Nephron (organoid): Measurements from ENCODE around the gene MYO1F.

Experiments used
- H3K27ac Mint-ChIP-seq, 3 experiments: 2 replicates each; pipeline ENCODE4 v1.8.0; 2020; ENCODE audit warnings: mixed read lengths in 3 of 3, mild to moderate bottlenecking in 2 of 3, moderate library complexity in 1 of 3
- H3K27me3 Mint-ChIP-seq: 2 replicates; pipeline ENCODE4 v1.8.0; 2021; ENCODE audit warnings: low read depth, mild to moderate bottlenecking, moderate library complexity, mixed read lengths
- H3K36me3 Mint-ChIP-seq: 2 replicates; pipeline ENCODE4 v1.8.0; 2020; ENCODE audit warnings: low read depth, mixed read lengths
- H3K4me1 Mint-ChIP-seq: 2 replicates; pipeline ENCODE4 v1.8.0; 2020; ENCODE audit warnings: mixed read lengths
- H3K4me3 Mint-ChIP-seq, 3 experiments: 2 replicates each; pipeline ENCODE4 v1.8.0; 2020; ENCODE audit warnings: mild to moderate bottlenecking in 3 of 3, mixed read lengths in 3 of 3, moderate library complexity in 2 of 3
- H3K9me3 Mint-ChIP-seq: 2 replicates; pipeline ENCODE4 v1.8.0; 2020; ENCODE audit warnings: mixed read lengths
- TF ChIP-seq, protein P1 (sequence below), 3 experiments: fragments of 200-600 bp; sonication (generic); IDR thresholded peaks; one replicate each; pipeline ENCODE4 v1.5.0; 2021; ENCODE audit warnings: antibody characterized with exemption in 3 of 3; ENCODE audit not compliant: unreplicated experiment in 3 of 3

Gene MYO1F

DNA sequence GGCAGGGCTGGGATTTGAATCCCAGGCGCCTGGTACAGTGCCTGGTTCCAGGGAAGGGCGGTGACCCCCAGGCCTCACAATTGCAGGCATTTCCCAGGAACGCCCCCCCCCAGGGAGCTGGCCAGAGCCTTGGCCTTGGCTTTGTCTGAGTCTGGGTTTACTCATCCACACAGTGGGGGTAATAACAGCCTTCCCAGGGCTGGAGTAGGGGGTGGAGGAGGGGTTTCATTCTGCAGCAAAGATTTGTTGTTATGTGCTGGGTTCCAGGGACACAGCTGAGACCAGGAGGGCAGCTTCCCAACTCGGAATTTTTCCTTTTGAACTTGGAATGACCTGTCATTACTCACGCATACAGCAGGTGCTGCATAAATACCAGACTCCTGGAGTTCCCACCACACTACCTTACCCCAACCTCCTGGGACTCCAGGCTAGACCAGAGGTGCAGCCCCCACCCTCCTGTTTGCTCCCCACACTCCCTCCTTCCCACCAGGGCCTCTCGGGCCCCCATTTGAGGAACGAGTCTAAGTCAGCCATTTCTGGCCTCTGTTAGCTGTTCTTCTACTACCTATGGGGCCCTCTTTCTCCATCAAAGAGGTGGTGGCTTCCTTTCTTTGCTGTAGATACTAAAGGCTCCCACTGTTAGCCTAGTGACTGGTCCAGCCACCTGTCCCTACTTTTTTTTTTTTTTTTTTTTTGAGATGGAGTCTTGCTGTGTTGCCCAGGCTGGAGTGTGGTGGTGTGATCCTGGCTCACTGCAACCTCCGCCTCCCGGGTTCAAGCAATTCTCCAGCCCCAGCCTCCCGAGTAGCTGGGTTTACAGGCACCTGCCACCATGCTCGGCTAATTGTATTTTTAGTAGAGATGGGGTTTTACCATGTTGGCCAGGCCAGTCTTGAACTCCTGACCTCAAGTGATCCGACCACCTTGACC is 34.9 kb upstream of the MYO1F start:
- Mint-ChIP-seq H3K4me1 (peaks cover 38% of the 10 kb centered on the region), H3K4me3 (peak overlapping the region; percentile 82 to 93 (median 92)), H3K27me3 (peaks cover 8% of the 10 kb centered on the region), H3K36me3 (peaks cover 13% of the 10 kb centered on the region), H3K9me3 (no peaks in the 10 kb centered on the region), H3K27ac (peak overlapping the region; percentile 91 to 99 (median 94))
- TF ChIP-seq, protein P1, sequence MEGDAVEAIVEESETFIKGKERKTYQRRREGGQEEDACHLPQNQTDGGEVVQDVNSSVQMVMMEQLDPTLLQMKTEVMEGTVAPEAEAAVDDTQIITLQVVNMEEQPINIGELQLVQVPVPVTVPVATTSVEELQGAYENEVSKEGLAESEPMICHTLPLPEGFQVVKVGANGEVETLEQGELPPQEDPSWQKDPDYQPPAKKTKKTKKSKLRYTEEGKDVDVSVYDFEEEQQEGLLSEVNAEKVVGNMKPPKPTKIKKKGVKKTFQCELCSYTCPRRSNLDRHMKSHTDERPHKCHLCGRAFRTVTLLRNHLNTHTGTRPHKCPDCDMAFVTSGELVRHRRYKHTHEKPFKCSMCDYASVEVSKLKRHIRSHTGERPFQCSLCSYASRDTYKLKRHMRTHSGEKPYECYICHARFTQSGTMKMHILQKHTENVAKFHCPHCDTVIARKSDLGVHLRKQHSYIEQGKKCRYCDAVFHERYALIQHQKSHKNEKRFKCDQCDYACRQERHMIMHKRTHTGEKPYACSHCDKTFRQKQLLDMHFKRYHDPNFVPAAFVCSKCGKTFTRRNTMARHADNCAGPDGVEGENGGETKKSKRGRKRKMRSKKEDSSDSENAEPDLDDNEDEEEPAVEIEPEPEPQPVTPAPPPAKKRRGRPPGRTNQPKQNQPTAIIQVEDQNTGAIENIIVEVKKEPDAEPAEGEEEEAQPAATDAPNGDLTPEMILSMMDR (IDR thresholded peaks at IDR 0.05; ENCODE audit: unreplicated experiment in 3 of 3): no peak

GRCh38 chr19:8611391-8611876 is 34.2 kb upstream of the MYO1F start:
- peaks cover 20% of the 10 kb centered on the region for H3K36me3 Mint-ChIP-seq
- H3K27ac Mint-ChIP-seq: peak overlapping the region; percentile 33 to 99 (median 94)
- H3K9me3 Mint-ChIP-seq: peaks cover 3% of the 10 kb centered on the region
- peaks cover 45% of the 10 kb centered on the region for H3K4me1 Mint-ChIP-seq
- H3K27me3 Mint-ChIP-seq: peaks cover 8% of the 10 kb centered on the region
- TF ChIP-seq, protein P1 (IDR thresholded peaks at IDR 0.05; ENCODE audit: unreplicated experiment in 3 of 3): no peak
- peak overlapping the region; percentile 82 to 93 (median 92) for H3K4me3 Mint-ChIP-seq

- Mint-ChIP-seq H3K9me3 (peaks cover 4% of the 10 kb centered on the region), H3K27ac (no peak overlapping the region), H3K4me1 (peaks cover 45% of the 10 kb centered on the region), H3K27me3 (peaks cover 3% of the 10 kb centered on the region), H3K4me3 (peak overlapping the region in 2 of 3 experiments; percentile 53 to 63), H3K36me3 (peaks cover 25% of the 10 kb centered on the region)
- TF ChIP-seq, protein P1 (IDR thresholded peaks at IDR 0.05; ENCODE audit: unreplicated experiment in 3 of 3): no peak
Observed at GRCh38 chr19:8610936-8611300, 33.7 kb upstream of the MYO1F start.

- Mint-ChIP-seq H3K27me3 (no peaks in the 10 kb centered on the region), H3K36me3 (peaks cover 32% of the 10 kb centered on the region), H3K27ac (peak within 1 kb of the TSS; percentile 98 to 99 (median 99)), H3K9me3 (peaks cover 4% of the 10 kb centered on the region), H3K4me3 (peak within 1 kb of the TSS; percentile 95 to 99 (median 99)), H3K4me1 (peaks cover 45% of the 10 kb centered on the region)
- TF ChIP-seq, protein P1 (IDR thresholded peaks at IDR 0.05; ENCODE audit: unreplicated experiment in 3 of 3): no peak
Observed at GRCh38 chr19:8610041-8610935, 33.0 kb upstream of the MYO1F start, which contains the start of gene ADAMTS10. ADAMTS10 (minus strand) TSS chr19:8610715; CDS start chr19:8605710, 5,005 bp downstream.

GRCh38 chr19:8609279-8610040 is 32.2 kb upstream of the MYO1F start:
- H3K36me3 Mint-ChIP-seq: peaks cover 40% of the 10 kb centered on the region
- H3K27me3 Mint-ChIP-seq: no peaks in the 10 kb centered on the region
- TF ChIP-seq, protein P1 (IDR thresholded peaks at IDR 0.05; ENCODE audit: unreplicated experiment in 3 of 3): peak; percentile 22 to 35 (median 26)
- H3K4me3 Mint-ChIP-seq: peak overlapping the region; percentile 95 to 99 (median 99)
- H3K9me3 Mint-ChIP-seq: peaks cover 7% of the 10 kb centered on the region
- H3K4me1 Mint-ChIP-seq: peaks cover 40% of the 10 kb centered on the region
- peak overlapping the region; percentile 98 to 99 (median 98) for H3K27ac Mint-ChIP-seq
